ES-I3 (cell line): ENCODE results near the gene SMARCD3.

ENCODE experiments used
- H3K36me3 ChIP-seq: 2 replicates; pipeline ENCODE4 v1.6.1; 2013; ENCODE audit warnings: mild to moderate bottlenecking, low read length, control low read depth, moderate library complexity; ENCODE audit not compliant: insufficient read depth
- H3K4me1 ChIP-seq: 2 replicates; pipeline ENCODE4 v1.6.1; 2013; ENCODE audit warnings: mild to moderate bottlenecking, control low read depth, low read length; ENCODE audit not compliant: insufficient read depth
- H3K9ac ChIP-seq: 2 replicates; pipeline ENCODE4 v1.6.1; 2013; ENCODE audit warnings: low read depth, mild to moderate bottlenecking, low read length, moderate library complexity
- H3K9me3 ChIP-seq: 2 replicates; pipeline ENCODE4 v1.6.1; 2013; ENCODE audit warnings: mild to moderate bottlenecking, low read length, moderate library complexity; ENCODE audit not compliant: control insufficient read depth, insufficient read depth

Gene SMARCD3

GRCh38 chr7:151193203-151193978 lies 55.1 kb downstream of the SMARCD3 start:
- Histone ChIP-seq H3K36me3 (no peaks in the 10 kb centered on the region), H3K9ac (no peak overlapping the region), H3K4me1 (no peaks in the 10 kb centered on the region), H3K9me3 (no peaks in the 10 kb centered on the region)

- Histone ChIP-seq H3K9me3 (no peaks in the 10 kb centered on the region), H3K9ac (no peak overlapping the region), H3K4me1 (no peaks in the 10 kb centered on the region), H3K36me3 (no peaks in the 10 kb centered on the region)
Observed at GRCh38 chr7:151192002-151192539, 56.4 kb downstream of the SMARCD3 start.

- H3K9ac ChIP-seq, result no peak overlapping the region
- H3K4me1 ChIP-seq, result no peaks in the 10 kb centered on the region
- no peaks in the 10 kb centered on the region for H3K36me3 ChIP-seq
- no peaks in the 10 kb centered on the region for H3K9me3 ChIP-seq
Observed at GRCh38 chr7:151191544-151191943, 57.0 kb downstream of the SMARCD3 start.

GRCh38 chr7:151189038-151189437 lies 59.5 kb downstream of the SMARCD3 start:
- H3K4me1 ChIP-seq, result no peaks in the 10 kb centered on the region
- H3K9ac ChIP-seq, result no peak overlapping the region
- H3K9me3 ChIP-seq, result peaks cover 3% of the 10 kb centered on the region; the same call in 1 of the 2 replicates
- H3K36me3 ChIP-seq, result no peaks in the 10 kb centered on the region
